Amygdala (tissue), 56 donors: ENCODE results near the gene SHFL.
A peak's percentile ranks its signal among the peaks of the same experiment; 100 is the strongest.

ENCODE experiments used
- DNase-seq, 56 donors: peaks; one replicate each; lab custom pipeline; 2025; lab: John Stamatoyannopoulos, UW

SHFL gene

DNA sequence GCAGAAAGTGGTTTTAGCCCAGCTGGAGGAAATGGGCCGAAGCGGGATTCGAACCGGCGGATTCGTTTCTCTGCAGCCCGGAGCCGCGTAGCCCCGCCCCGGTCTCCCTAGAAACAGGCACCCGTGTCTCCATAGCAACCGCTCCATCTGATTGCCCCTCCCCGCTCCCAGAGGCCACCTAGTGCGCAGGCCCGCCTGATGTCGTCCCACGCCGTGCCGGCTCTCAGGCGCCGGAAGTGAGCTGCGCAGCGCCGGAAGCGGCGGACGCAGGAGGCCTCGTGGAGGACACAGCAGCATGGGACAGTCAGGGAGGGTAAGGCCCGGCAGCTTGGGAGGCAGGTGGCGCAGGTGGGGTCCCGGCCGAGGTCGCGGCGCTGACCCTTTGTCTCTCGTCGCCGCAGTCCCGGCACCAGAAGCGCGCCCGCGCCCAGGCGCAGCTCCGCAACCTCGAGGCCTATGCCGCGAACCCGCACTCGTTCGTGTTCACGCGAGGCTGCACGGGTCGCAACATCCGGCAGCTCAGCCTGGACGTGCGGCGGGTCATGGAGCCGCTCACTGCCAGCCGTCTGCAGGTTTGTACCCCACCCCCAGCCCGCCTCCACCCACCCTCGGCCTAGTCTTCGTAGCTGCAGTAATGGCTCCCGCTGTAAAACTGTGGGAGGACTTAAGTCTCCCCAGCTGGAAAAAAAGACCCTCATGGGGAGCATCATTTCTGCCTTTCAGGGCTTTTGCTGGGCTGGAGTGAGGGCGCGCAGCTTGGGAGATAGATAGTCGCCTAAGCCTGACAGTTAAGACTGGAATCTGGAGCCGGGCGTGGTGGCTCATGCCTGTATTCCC, 20.2 kb downstream of the SHFL start, which contains the start of gene PPAN:
Gene PPAN, plus strand, starts transcription at position 263 of the 837 bp plus-strand sequence. Its CDS starts 33 bp downstream, at position 296.
- peak; percentile 69 to 99 (median 94) for DNase-seq

- DNase-seq, result no peak
Observed at GRCh38 chr19:10107254-10107653, 21.1 kb downstream of the SHFL start.

- DNase-seq, result no peak
Observed at GRCh38 chr19:10107817-10108367, 21.8 kb downstream of the SHFL start.

DNA sequence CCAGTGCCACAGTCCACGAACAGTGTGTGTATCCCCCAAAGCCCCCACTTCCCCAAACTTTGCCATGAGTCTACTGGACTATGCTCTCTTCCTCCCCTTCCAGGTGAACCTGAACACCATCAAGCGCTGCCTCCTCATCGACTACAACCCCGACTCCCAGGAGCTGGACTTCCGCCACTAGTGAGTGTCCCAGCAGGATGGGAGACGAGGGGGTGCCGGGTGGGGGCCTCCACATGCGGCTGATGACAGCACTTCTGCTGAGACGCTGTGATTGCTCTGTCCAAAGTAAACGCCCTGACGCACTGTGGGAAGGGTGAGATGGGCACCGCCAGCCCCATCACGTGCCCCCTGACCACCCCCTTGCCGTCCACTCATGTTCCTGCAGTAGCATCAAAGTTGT, 23.4 kb downstream of the SHFL start:
- no peak for DNase-seq

DNA sequence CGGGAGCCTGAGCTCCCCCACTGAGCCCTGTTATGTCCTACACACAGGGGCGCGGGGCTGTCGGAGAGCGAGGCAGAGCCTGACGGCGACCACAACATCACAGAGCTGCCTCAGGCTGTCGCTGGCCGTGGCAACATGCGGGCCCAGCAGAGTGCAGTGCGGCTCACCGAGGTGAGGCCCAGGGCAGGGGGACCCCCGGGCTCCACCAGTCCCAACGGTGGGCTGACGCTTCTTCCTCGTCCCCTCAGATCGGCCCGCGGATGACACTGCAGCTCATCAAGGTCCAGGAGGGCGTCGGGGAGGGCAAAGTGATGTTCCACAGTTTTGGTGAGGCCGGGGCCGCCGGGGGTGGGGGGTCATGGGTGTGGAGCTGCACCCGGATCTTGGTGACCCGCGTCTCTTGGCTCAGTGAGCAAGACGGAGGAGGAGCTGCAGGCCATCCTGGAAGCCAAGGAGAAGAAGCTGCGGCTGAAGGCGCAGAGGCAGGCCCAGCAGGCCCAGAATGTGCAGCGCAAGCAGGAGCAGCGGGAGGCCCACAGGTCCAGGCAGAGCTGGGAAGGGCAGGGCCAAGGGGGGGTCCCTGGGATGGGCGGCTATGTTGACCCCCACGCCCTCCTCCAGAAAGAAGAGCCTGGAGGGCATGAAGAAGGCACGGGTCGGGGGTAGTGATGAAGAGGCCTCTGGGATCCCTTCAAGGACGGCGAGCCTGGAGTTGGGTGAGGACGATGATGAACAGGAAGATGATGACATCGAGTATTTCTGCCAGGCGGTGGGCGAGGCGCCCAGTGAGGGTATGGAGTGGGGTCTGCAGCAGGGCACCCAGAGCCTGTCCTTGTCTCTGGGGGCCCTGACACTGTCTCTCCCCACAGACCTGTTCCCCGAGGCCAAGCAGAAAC, 24.2 kb downstream of the SHFL start:
- DNase-seq, result no peak

DNA sequence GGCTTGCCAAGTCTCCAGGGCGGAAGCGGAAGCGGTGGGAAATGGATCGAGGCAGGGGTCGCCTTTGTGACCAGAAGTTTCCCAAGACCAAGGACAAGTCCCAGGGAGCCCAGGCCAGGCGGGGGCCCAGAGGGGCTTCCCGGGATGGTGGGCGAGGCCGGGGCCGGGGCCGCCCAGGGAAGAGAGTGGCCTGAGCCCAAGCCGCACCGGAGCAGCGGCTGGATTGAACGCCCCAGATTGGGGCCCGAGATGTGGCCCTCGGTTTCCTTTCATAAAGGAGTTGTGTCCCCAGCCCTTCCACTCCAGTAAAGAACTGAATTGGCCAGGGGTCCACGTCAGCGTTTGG, 24.8 kb downstream of the SHFL start:
- no peak for DNase-seq

DNA sequence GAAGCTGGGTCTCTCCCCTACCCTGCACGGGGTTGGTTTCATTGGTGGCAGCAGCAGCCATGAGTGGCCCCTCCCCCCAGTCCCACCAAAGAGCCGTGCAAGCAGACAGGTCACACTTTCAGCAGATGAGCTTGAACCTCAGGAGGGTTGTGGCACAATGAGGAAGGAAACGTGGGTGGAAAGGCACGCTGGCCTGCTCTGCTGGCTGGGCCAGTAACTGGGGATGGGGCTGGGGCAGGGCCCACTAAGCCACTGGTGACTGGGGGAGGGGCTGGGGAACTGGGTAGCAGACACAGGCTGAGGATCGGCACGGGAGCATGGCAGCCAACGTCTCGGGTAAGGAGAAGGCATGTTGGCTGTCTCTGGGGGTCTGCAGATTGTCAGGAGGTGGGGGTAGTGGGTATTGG, 25.3 kb downstream of the SHFL start, which contains the start of gene P2RY11:
Gene P2RY11, plus strand, starts transcription at position 289 of the 407 bp plus-strand sequence. Its CDS starts 29 bp downstream, at position 318.
- peak in 1 of 56 donors; percentile 38 for DNase-seq

DNA sequence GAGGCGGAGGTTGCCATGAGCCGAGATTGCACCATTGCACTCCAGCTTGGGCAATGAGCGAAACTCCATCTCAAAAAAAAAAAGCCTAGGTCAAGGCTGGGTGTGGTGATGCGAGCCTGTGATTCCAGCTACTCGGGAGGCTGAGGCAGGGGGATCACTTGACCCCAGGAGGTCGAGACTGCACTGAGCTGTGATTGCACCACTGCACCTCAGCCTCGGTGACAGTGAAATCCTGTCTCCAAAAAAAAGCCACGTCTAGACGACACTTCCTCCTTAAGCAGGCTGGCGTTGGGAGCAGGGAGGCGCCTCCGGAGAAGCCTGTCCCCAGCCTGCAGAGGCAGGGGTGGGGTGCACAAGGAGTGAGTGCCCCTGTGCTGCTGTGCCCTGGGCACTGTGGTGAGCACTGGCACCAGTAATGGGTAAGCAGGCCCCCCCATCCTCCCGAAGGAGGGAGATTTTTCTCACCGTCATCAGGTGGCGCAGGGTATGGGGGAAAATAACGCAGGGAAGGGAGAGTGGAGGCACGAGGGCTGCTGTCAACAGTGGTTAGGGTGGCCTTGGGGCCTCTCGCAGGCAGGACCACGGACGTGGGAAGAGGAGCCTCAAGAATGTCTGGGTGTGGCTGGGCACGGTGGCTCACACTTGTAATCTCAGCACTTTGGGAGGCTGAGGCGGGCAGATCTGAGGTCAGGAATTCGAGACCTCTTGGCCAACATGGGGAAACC, 26.1 kb downstream of the SHFL start:
- DNase-seq, result peak in 1 of 56 donors; percentile 17

DNA sequence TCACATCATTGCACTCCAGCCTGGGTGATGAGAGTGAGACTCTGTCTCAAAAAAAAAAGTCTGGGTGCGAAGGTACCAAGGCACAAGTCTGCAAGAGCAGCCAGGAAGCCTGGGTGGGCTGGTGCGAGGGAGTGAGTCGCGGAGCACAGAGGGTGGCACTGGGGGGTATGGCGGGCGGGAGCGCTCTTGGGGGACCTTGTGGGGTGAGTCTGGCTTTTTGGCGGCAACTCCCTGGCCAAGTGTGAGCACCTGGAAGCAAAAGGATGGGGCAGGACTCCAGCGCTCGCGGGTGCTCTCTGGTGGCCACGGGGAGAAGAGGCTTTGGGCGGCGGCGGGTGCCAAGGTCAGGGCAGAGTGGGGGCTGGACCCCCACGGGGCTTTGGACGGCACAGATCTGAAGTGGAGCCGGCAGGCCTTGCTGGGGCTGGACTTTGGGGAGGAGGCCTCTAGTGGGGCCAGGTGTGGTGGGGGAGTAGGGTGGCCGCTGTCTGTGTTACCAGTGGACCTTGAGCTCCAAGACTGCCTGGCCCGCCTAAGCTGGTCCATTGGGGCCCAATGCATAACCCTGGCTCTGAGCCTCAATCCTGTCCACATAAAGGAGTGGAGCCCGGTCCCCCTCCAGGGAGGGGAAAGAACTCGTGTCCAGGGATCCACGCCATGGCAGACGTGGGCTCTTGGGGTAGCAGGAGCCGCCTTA, 26.9 kb downstream of the SHFL start:
- peak in 12 of 56 donors; percentile 3 to 41 (median 19) for DNase-seq

DNA sequence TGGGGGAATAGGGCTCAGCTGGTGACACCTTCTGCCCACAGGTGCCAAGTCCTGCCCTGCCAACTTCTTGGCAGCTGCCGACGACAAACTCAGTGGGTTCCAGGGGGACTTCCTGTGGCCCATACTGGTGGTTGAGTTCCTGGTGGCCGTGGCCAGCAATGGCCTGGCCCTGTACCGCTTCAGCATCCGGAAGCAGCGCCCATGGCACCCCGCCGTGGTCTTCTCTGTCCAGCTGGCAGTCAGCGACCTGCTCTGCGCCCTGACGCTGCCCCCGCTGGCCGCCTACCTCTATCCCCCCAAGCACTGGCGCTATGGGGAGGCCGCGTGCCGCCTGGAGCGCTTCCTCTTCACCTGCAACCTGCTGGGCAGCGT, 27.5 kb downstream of the SHFL start:
- DNase-seq, result no peak

GRCh38 chr19:10113964-10114650, 28.0 kb downstream of the SHFL start:
- DNase-seq, result no peak

DNA sequence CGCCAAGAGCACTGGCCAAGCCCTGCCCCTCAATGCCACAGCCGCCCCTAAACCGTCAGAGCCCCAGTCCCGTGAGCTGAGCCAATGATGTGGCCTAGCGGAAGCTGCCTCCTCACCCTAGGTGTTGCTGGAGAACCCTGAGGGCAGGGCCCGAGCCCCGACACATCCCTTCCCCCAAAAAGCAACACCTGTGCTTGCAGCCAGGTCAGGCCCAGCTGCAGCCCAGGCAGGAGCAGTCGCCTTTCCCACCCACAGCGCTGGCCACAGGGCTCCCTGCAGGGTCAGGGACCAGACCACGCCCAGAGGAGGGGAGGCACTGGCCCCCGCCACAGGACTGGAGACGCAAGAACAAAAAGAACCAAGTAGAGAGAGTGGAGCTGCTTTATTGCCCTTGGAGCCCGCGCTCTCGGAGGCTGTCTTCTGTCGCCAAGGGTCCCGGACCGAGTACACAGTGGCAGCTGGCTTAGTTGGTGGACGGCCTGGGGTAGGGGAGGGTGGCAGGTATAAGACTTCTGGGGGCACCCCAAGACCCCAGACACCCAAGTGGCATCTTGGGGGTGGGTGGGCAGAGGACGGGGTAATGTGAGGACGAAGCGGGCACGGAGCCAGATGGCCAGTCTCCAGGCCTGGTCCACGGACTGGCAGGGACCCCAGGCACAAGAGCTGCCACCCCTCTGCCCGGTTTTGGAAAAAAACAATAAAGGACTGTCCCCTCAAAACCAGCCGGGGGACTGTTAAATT, 28.7 kb downstream of the SHFL start:
- peak in 1 of 56 donors; percentile 21 for DNase-seq

- no peak for DNase-seq
Observed at GRCh38 chr19:10115392-10116084, 29.4 kb downstream of the SHFL start.

GRCh38 chr19:10116085-10116865, 30.2 kb downstream of the SHFL start:
- DNase-seq, result no peak

DNA sequence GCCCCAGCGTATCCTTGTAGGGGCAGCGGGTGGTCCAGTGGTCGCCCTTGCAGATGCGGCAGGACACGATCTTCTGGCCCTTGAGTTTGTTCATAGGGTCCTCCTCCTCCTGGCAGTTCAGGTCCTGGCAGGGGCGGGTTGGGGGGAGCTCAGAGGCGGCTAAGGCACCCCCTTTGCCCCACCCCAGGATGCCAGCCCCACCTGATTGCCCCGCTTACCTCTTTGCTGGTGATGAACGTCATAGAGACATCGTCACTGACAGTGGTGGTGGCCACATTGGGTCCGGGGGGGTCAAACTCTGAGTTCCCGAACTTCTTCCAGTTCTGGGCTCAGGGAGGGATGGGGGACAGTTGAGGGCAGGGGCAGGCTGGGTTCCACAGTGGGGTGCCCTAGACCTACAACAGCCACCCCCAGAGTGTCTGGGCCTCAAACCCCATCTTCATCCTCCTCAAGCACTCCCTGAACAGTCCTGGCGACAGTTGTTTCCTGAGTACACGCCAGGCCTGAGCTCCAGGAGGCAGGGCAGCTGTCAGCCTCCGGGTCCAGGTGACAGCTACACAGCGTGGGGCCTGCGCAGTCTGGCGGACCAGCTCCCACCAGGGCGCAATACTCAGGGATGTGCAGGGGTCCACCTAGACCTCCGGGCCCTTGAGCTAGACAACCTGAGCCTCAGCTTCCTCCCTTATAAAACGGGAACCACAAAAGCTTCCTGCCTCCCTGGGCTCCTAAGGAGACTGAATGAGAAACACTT, 30.9 kb downstream of the SHFL start:
- DNase-seq, result no peak

GRCh38 chr19:10118960-10119359, 32.8 kb downstream of the SHFL start:
- DNase-seq, result no peak
